Cardiac muscle cell (in vitro differentiated cells and primary cell): ENCODE data around the gene ANO1. TPM values are rescaled to one million over a fixed set of nuclear protein-coding genes. Genes with fewer than 3 reads are reported as not detected.

Experiments used
- DNase-seq, 2 donors: peaks; one replicate each; pipeline versions ENCODE4 v3.0.0 to v3.0.0-alpha.2; 2010 to 2017; ENCODE audit warnings: low read depth in 1 of 2, low spot score in 1 of 2
- H3K27ac ChIP-seq: fragments of 200-600 bp; sonication (generic); 2 replicates; pipeline ENCODE4 v1.5.1; 2016
- H3K27me3 ChIP-seq: fragments of 200-600 bp; sonication (generic); 2 replicates; pipeline ENCODE4 v1.6.0; 2016; ENCODE audit warnings: control low read depth
- H3K36me3 ChIP-seq: fragments of 200-600 bp; sonication (generic); 2 replicates; pipeline ENCODE4 v1.5.1; 2016; ENCODE audit warnings: control low read depth
- H3K4me1 ChIP-seq: fragments of 200-600 bp; sonication (generic); 2 replicates; pipeline ENCODE4 v1.8.1; 2017; ENCODE audit warnings: low read depth, mild to moderate bottlenecking, mixed run types
- H3K4me3 ChIP-seq: fragments of 200-600 bp; sonication (generic); 2 replicates; pipeline ENCODE4 v1.5.1; 2016; ENCODE audit warnings: mild to moderate bottlenecking
- H3K9me3 ChIP-seq: fragments of 200-600 bp; sonication (generic); 2 replicates; pipeline ENCODE4 v1.5.1; 2017; ENCODE audit warnings: low read depth, mild to moderate bottlenecking, control low read depth
- CTCF ChIP-seq: IDR thresholded peaks from 2 replicates; pipeline ENCODE4 v1.5.1; 2012; ENCODE audit warnings: low read depth, mild to moderate bottlenecking, low read length
- polyA plus RNA-seq: library from polyadenylated mRNA; unstranded; fragments of >200 nt; fragmentation: Nextera tagmentation; extraction: Ambion mirVana; gene quantifications from 2 replicates; pipeline ENCODE4 v1.2.1, GENCODE V29; 2016
- total RNA-seq: library from RNA; depleted of rRNA; stranded (reverse); fragments of >200 nt; gene quantifications from 2 replicates; pipeline ENCODE4 v1.2.3, GENCODE V29; 2016

The ANO1 gene
- total and polyA plus RNA-seq, 2 experiments from 2014 or later: 0.09 to 0.86 TPM

GRCh38 chr11:70063121-70063520, 15.0 kb upstream of the ANO1 start:
- Histone ChIP-seq H3K27me3 (no peaks in the 10 kb centered on the region), H3K4me1 (no peaks in the 10 kb centered on the region)
- no peak for DNase-seq

GRCh38 chr11:70063555-70063954, 14.6 kb upstream of the ANO1 start:
- no peak for TF ChIP-seq CTCF
- no peak overlapping the region for H3K27ac ChIP-seq
- H3K9me3 ChIP-seq: no peaks in the 10 kb centered on the region
- no peaks in the 10 kb centered on the region for H3K36me3 ChIP-seq
- H3K27me3 ChIP-seq: no peaks in the 10 kb centered on the region
- H3K4me1 ChIP-seq: no peaks in the 10 kb centered on the region
- DNase-seq: no peak
- no peak overlapping the region for H3K4me3 ChIP-seq

More at GRCh38 chr11:70063121-70063520, 15.0 kb upstream of the ANO1 start:
- no peaks in the 10 kb centered on the region for H3K36me3 ChIP-seq
- no peaks in the 10 kb centered on the region for H3K9me3 ChIP-seq
- no peak overlapping the region for H3K4me3 ChIP-seq
- H3K27ac ChIP-seq: no peak overlapping the region
- no peak for TF ChIP-seq CTCF

GRCh38 chr11:70064008-70064725, 13.9 kb upstream of the ANO1 start:
- no peak for TF ChIP-seq CTCF
- Histone ChIP-seq H3K27ac (no peak overlapping the region), H3K9me3 (no peaks in the 10 kb centered on the region), H3K27me3 (no peaks in the 10 kb centered on the region), H3K4me1 (no peaks in the 10 kb centered on the region), H3K36me3 (no peaks in the 10 kb centered on the region), H3K4me3 (no peak overlapping the region)
- DNase-seq: no peak

- TF ChIP-seq CTCF: no peak
- DNase-seq: no peak
- peaks cover 2% of the 10 kb centered on the region for H3K27me3 ChIP-seq
Measured at GRCh38 chr11:70064726-70065317, 13.3 kb upstream of the ANO1 start.

GRCh38 chr11:70065318-70066135, 12.6 kb upstream of the ANO1 start:
- Histone ChIP-seq H3K27me3 (peaks cover 4% of the 10 kb centered on the region), H3K4me1 (no peaks in the 10 kb centered on the region), H3K27ac (no peak overlapping the region), H3K36me3 (no peaks in the 10 kb centered on the region), H3K4me3 (no peak overlapping the region), H3K9me3 (no peaks in the 10 kb centered on the region)
- TF ChIP-seq CTCF: no peak
- no peak for DNase-seq

More at GRCh38 chr11:70064726-70065317, 13.3 kb upstream of the ANO1 start:
- Histone ChIP-seq H3K27ac (no peak overlapping the region), H3K36me3 (no peaks in the 10 kb centered on the region), H3K4me3 (no peak overlapping the region), H3K4me1 (no peaks in the 10 kb centered on the region), H3K9me3 (no peaks in the 10 kb centered on the region)
